Muscle of leg (tissue), 11 donors: Measurements from ENCODE around the gene EP400. TPM values are rescaled to one million over a fixed set of nuclear protein-coding genes. Genes with fewer than 3 reads are reported as not detected.

Source experiments
- DNase-seq: peaks from one replicate; pipeline ENCODE4 v3.0.0; 2013
- H3K27ac ChIP-seq: one replicate; pipeline ENCODE4 v1.5.1; 2013; ENCODE audit warnings: mild to moderate bottlenecking, low read length, control low read depth
- H3K27me3 ChIP-seq: one replicate; pipeline ENCODE4 v1.6.1; 2013; ENCODE audit warnings: low read length; ENCODE audit not compliant: control insufficient read depth, insufficient read depth
- H3K36me3 ChIP-seq: one replicate; pipeline ENCODE4 v1.6.1; 2013; ENCODE audit warnings: low read length; ENCODE audit not compliant: control insufficient read depth, insufficient read depth
- H3K4me1 ChIP-seq: one replicate; pipeline ENCODE4 v1.6.1; 2013; ENCODE audit warnings: low read length; ENCODE audit not compliant: control insufficient read depth, insufficient read depth
- H3K4me3 ChIP-seq: one replicate; pipeline ENCODE4 v1.5.1; 2013; ENCODE audit warnings: low read length, control low read depth
- H3K9me3 ChIP-seq: replicated peaks from 2 replicates; pipeline ENCODE4 v1.6.1; 2013; ENCODE audit warnings: low read depth, low read length; ENCODE audit not compliant: control insufficient read depth
- WGBS: methylation state at CpG from one replicate; pipeline ENCODE4 v1.1.5; 2013; ENCODE audit warnings: missing lambda C conversion rate; ENCODE audit not compliant: insufficient coverage; 5-methylcytosine and 5-hydroxymethylcytosine counted together
- polyA plus RNA-seq, 8 donors: library from polyadenylated mRNA; unstranded; fragments of 120-200 nt; gene quantifications; one replicate each; pipeline versions ENCODE4 v1.2.1 to v1.2.3, GENCODE V29; 2013; ENCODE audit warnings: inconsistent platforms in 1 of 8, low replicate concordance in 1 of 8; ENCODE audit not compliant: insufficient read length in 8 of 8, insufficient read depth in 1 of 8
- total RNA-seq: library from RNA; stranded (reverse); fragments of 120-200 nt; gene quantifications from one replicate; pipeline ENCODE4 v1.2.4, GENCODE V29; 2013

The EP400 gene
- total and polyA plus RNA-seq, 9 donors = 9.0 to 30.5 (median 22.7) TPM

DNA sequence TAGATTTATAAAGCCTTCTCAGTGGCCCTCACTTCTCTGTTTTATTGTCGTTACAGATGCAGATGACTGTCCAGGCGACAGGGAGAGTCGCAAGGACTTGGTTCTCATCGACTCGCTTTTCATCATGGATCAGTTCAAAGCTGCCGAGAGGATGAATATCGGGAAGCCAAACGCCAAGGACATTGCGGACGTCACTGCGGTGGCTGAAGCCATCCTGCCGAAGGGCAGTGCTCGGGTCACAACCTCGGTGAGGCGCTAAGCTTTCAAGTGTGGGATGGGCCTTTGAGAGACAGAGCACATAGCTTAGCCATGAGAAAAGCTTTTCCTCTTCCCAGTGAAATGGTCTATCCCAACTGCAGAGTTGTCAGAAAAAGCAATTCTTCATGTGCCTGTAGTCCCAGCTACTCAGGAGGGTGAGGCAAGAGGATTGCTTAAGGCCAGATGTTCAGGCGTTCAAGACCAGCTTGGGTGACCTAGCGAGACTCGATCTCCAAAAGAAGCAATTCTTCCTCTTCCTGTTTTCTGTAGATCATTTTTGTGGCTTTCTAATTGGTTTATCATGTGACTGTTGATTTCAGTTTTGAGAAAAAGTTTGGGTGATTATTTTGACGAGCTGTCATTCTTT is 56.4 kb downstream of the EP400 start:
- Histone ChIP-seq H3K36me3 (peaks cover 31% of the 10 kb centered on the region), H3K4me3 (no peak overlapping the region), H3K4me1 (no peaks in the 10 kb centered on the region), H3K27ac (no peak overlapping the region), H3K27me3 (no peaks in the 10 kb centered on the region), H3K9me3 (no peaks in the 10 kb centered on the region)
- WGBS = 98% methylated on average over 13 of the region's 19 CpGs
- no peak for DNase-seq

DNA sequence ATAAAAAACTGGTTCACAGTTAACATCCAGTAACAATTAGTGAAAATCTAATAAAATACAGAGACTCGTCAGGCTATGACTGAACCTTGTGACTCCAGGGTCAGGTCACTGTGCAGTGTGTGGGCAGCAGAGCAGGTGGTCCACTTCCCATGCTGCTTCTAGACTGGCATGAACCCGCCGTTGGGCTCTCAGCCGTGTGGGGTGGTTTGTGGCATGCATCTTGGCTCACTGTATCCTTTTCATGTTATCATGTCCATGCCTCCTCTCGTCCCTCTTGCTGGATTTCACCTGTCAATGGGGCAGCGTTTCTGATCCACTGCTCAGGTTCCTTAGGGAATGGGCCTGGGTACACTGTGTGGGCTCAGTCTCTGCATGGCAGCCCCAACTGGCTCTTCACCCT is 57.3 kb downstream of the EP400 start:
- H3K9me3 ChIP-seq = no peaks in the 10 kb centered on the region
- H3K27ac ChIP-seq = no peak overlapping the region
- 81% methylated on average over 5 of the region's 6 CpGs for WGBS
- DNase-seq = no peak
- H3K27me3 ChIP-seq = no peaks in the 10 kb centered on the region
- H3K36me3 ChIP-seq = peaks cover 37% of the 10 kb centered on the region
- H3K4me3 ChIP-seq = no peak overlapping the region
- H3K4me1 ChIP-seq = no peaks in the 10 kb centered on the region

DNA sequence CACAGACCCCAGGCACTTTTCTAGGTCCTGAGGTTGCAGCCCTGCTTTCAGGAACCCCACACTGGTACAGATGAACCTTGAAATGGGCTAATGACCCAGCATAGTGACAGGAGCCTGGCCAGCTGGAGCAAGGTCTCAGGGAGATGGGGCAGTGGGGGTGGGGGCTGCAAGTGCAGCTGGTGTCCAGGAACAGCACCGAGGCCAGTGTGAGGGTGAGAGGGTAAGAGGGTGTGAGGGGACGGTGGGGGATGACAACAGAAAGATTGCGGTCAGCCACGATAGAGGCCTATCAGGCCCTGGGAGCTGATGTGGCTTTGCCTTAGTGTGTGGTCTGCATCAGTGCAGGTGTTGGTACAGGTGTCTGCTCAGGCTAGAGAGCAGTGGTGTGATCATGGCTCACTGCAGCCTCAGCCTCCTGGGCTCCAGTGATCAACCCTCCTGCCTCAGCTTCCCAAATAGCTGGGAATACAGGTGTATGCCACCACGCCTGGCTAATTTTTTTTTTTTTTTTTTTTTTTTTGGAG is 59.7 kb downstream of the EP400 start:
- Histone ChIP-seq H3K36me3 (peaks cover 59% of the 10 kb centered on the region), H3K27me3 (no peaks in the 10 kb centered on the region), H3K4me1 (no peaks in the 10 kb centered on the region), H3K27ac (no peak overlapping the region), H3K4me3 (no peak overlapping the region), H3K9me3 (no peaks in the 10 kb centered on the region)
- DNase-seq = no peak
- 97% methylated on average over 3 of the region's 5 CpGs for WGBS

GRCh38 chr12:132012919-132013568 is 63.3 kb downstream of the EP400 start:
- no peaks in the 10 kb centered on the region for H3K9me3 ChIP-seq
- DNase-seq = no peak
- no peaks in the 10 kb centered on the region for H3K27me3 ChIP-seq
- WGBS = 63% methylated on average over 13 of the region's 20 CpGs
- peaks cover 71% of the 10 kb centered on the region for H3K36me3 ChIP-seq
- H3K4me3 ChIP-seq = no peak overlapping the region
- no peaks in the 10 kb centered on the region for H3K4me1 ChIP-seq
- H3K27ac ChIP-seq = no peak overlapping the region

DNA sequence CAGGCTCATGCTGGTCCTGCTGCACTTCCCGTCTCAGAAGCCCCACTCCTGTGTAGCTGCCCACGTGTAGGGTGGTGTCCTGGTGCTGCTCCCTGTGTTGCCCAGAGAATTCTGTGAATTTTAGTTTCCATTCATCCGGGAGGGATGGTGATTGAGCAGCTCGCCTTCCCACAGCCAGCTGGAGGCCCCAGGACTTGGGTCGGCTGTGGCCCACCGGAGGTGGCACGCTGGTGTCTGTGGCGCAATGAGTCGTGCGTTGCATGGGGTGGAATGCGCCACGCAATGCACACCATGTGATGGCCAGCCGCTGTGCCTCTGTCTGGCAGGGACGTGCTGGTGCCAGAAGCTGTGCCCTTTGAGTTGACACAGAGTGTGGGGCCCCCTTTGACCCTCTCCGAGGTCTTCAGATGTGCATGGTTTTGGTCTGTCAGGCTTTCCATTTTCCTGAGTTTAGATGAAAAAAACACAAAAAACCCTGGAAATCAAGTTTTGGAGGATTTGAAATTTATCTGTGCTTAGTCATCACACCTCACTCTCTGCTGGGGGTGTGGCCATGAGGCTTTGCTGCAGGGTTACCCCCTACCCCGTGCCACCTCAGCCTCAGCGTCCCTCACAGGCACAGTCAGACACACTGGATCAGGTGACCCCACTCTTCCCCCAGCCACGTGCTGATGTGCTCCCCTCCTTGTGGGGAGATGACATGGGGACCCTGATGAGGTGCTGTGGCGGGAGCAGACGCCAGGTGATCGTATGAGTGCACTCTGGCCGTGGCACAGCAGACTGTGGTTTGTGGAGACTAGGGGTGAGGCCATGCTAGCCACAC is 64.6 kb downstream of the EP400 start:
- no peak for DNase-seq
- Histone ChIP-seq H3K4me3 (no peak overlapping the region), H3K4me1 (no peaks in the 10 kb centered on the region), H3K9me3 (no peaks in the 10 kb centered on the region), H3K27ac (no peak overlapping the region), H3K27me3 (no peaks in the 10 kb centered on the region), H3K36me3 (peaks cover 83% of the 10 kb centered on the region)
- 89% methylated on average over 16 of the region's 22 CpGs for WGBS

- Histone ChIP-seq H3K4me1 (no peaks in the 10 kb centered on the region), H3K9me3 (no peaks in the 10 kb centered on the region), H3K4me3 (no peak overlapping the region), H3K27ac (no peak overlapping the region), H3K27me3 (no peaks in the 10 kb centered on the region), H3K36me3 (peaks cover 86% of the 10 kb centered on the region)
- DNase-seq = no peak
- 83% methylated on average over 1 of the region's 7 CpGs for WGBS
These were observed 65.2 kb downstream of the EP400 start for GRCh38 chr12:132014915-132015280.

DNA sequence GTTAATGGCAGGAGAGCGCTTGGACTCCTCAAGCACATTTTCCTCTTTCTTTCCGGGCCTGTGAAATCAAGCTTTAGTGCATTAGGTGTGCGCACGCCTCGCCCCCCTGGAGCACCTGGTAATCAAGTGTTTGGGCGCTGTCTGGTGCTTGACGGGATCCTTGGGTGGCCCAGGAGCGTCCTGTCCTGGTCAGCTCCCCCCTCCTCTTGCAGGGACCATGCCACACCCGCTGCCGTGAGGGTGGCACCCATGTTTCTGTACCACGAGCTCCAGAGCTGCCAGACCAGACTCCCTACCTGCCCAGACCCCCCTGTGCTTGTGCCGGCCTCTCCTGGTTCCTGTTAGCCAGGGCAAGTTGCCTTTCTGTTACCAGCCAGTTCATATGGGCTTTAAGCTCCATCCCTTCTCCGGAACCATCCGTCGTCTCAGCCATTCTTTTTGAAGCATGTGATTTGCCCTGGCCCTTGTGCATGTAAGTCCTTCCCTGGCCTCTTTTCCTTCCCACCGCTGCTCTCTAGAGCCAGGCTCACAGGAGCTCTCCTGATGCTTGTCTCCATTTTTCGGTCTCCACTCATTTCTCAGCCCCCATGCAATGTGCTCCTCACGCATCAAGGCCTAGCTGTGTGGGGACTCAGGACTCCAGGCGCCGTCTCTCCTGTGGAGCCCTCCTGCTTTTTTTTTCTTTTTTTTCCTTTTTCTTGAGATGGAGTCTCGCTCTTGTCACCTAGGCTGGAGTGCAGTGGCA is 66.1 kb downstream of the EP400 start:
- no peak for DNase-seq
- H3K36me3 ChIP-seq = peaks cover 92% of the 10 kb centered on the region
- no peaks in the 10 kb centered on the region for H3K4me1 ChIP-seq
- no peak overlapping the region for H3K4me3 ChIP-seq
- no peaks in the 10 kb centered on the region for H3K9me3 ChIP-seq
- WGBS = 94% methylated on average over 21 of the region's 21 CpGs
- no peak overlapping the region for H3K27ac ChIP-seq
- no peaks in the 10 kb centered on the region for H3K27me3 ChIP-seq

GRCh38 chr12:132018193-132018916 is 68.6 kb downstream of the EP400 start:
- WGBS = 84% methylated on average over 14 of the region's 18 CpGs
- Histone ChIP-seq H3K4me3 (no peak overlapping the region), H3K27ac (no peak overlapping the region), H3K36me3 (peaks cover 81% of the 10 kb centered on the region), H3K9me3 (no peaks in the 10 kb centered on the region), H3K4me1 (no peaks in the 10 kb centered on the region), H3K27me3 (no peaks in the 10 kb centered on the region)
- no peak for DNase-seq

- Histone ChIP-seq H3K9me3 (no peaks in the 10 kb centered on the region), H3K27me3 (no peaks in the 10 kb centered on the region), H3K4me3 (no peak overlapping the region), H3K4me1 (no peaks in the 10 kb centered on the region), H3K36me3 (peaks cover 80% of the 10 kb centered on the region), H3K27ac (no peak overlapping the region)
- DNase-seq = no peak
- 94% methylated on average over 14 of the region's 18 CpGs for WGBS
These were observed 70.1 kb downstream of the EP400 start for GRCh38 chr12:132019891-132020290.
